ENCODE measurements around the gene PAGE2B. TPM values are rescaled to one million over a fixed set of nuclear protein-coding genes. Genes with fewer than 3 reads are reported as not detected.

PAGE2B gene
- total and polyA plus RNA-seq, 9 of the 15 experiments (the other 6 are each of a cell fraction or from before 2014, with no cell fraction given) = 1.8 to 36.0 (median 16.5) TPM

DNA sequence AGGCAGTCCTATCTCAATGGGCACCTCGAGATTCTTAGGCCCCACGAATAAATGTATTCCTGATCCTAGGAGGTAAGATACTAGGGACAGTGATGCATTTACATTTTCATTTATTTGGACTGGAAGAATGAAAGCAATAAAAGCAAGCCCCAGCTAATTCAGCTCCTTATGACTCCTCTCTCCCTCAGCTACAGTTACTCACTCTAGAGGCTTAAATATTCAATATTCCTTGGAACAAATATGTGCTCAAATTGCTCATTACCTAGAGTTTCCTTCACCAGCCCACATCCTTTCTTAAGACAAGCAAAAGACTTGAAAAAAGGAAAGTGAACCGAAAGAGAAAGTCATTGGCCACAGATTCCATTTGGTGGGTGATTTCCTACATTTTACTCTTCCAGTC is 27.9 kb downstream of the PAGE2B start (continued):
- TF ChIP-seq NELFE (IDR thresholded peaks at IDR 0.05; ENCODE audit: insufficient read depth, insufficient read length) = no peak
- no peak for TF ChIP-seq SAFB2 (IDR thresholded peaks at IDR 0.05; ENCODE audit: borderline replicate concordance, low read depth, low read length, severe bottlenecking)
- no peak for TF ChIP-seq SREBF1 (IDR thresholded peaks at IDR 0.05; ENCODE audit: borderline replicate concordance, low read depth, low read length)
- TF ChIP-seq ZNF224 (CRISPR knock-in tag; IDR thresholded peaks at IDR 0.05) = no peak
- TF ChIP-seq KLF1 (tag; IDR thresholded peaks at IDR 0.05) = no peak
- no peak for TF ChIP-seq RAD21 (CRISPR knock-in tag; conservative IDR thresholded peaks at IDR 0.05 in 1 of 2, IDR thresholded peaks at IDR 0.05 in 1 of 2)
- no peak for TF ChIP-seq POLR2H (tag; IDR thresholded peaks at IDR 0.05; ENCODE audit: low read depth)
- no peak for TF ChIP-seq PHTF2 (CRISPR knock-in tag; IDR thresholded peaks at IDR 0.05)
- TF ChIP-seq, protein P1, sequence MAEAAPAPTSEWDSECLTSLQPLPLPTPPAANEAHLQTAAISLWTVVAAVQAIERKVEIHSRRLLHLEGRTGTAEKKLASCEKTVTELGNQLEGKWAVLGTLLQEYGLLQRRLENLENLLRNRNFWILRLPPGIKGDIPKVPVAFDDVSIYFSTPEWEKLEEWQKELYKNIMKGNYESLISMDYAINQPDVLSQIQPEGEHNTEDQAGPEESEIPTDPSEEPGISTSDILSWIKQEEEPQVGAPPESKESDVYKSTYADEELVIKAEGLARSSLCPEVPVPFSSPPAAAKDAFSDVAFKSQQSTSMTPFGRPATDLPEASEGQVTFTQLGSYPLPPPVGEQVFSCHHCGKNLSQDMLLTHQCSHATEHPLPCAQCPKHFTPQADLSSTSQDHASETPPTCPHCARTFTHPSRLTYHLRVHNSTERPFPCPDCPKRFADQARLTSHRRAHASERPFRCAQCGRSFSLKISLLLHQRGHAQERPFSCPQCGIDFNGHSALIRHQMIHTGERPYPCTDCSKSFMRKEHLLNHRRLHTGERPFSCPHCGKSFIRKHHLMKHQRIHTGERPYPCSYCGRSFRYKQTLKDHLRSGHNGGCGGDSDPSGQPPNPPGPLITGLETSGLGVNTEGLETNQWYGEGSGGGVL (CRISPR knock-in tag; IDR thresholded peaks at IDR 0.05) = no peak
- TF ChIP-seq, protein P2, sequence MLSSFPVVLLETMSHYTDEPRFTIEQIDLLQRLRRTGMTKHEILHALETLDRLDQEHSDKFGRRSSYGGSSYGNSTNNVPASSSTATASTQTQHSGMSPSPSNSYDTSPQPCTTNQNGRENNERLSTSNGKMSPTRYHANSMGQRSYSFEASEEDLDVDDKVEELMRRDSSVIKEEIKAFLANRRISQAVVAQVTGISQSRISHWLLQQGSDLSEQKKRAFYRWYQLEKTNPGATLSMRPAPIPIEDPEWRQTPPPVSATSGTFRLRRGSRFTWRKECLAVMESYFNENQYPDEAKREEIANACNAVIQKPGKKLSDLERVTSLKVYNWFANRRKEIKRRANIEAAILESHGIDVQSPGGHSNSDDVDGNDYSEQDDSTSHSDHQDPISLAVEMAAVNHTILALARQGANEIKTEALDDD (IDR thresholded peaks at IDR 0.05) = no peak
